K562 (cell line): ENCODE results near the gene TUT4.

ENCODE experiments used
- CHCHD3 ChIP-seq: fragments of 250-450 bp; sonication (Bioruptor Pico); IDR thresholded peaks from 2 replicates; pipeline ENCODE4 v2.1.2; 2022; ENCODE audit warnings: mild to moderate bottlenecking
- CTCF ChIP-seq, 3 experiments: IDR thresholded peaks in 2 of 3; conservative IDR thresholded peaks in 1 of 3; 2 replicates each; pipeline ENCODE4 v1.5.1; 2011 to 2012; ENCODE audit warnings: low read length in 3 of 3, mild to moderate bottlenecking in 3 of 3, control low read depth in 2 of 3, improper control_type of control experiment in 1 of 3, inconsistent platforms in 1 of 3, low read depth in 1 of 3, mixed read lengths in 1 of 3, moderate library complexity in 1 of 3; ENCODE audit not compliant: insufficient read depth in 2 of 3
- DDX20 ChIP-seq: fragments of 450-650 bp; IDR thresholded peaks from 2 replicates; pipeline ENCODE4 v1.6.1; 2016; ENCODE audit warnings: missing genetic modification characterization, low read depth, mild to moderate bottlenecking, missing compliant biosample characterization, moderate library complexity
- FOS ChIP-seq: IDR thresholded peaks from 3 replicates; pipeline ENCODE4 v1.6.1; 2011; ENCODE audit not compliant: insufficient read length; ENCODE audit errors: extremely low read depth
- HDAC2 ChIP-seq: fragments of 450-650 bp; IDR thresholded peaks from 2 replicates; pipeline ENCODE4 v1.6.1; 2016; ENCODE audit warnings: mild to moderate bottlenecking
- JUNB ChIP-seq: fragments of 450-650 bp; formaldehyde crosslinking; conservative IDR thresholded peaks from 2 replicates; pipeline ENCODE4 v1.4.0; 2020; ENCODE audit warnings: mild to moderate bottlenecking
- RAD21 ChIP-seq, 2 experiments: fragments of 250-450 bp in 1 of 2; fragments of 450-650 bp in 1 of 2; sonication (Bioruptor Pico) in 1 of 2; formaldehyde crosslinking in 1 of 2; IDR thresholded peaks in 1 of 2; conservative IDR thresholded peaks in 1 of 2; 2 replicates each; pipeline versions ENCODE4 v1.4.0 to v1.8.0; 2020 to 2022; ENCODE audit warnings: mild to moderate bottlenecking in 2 of 2, moderate library complexity in 1 of 2
- RBM39 ChIP-seq: fragments of 200-400 bp; formaldehyde crosslinking; optimal IDR thresholded peaks from 2 replicates; pipeline ENCODE3; 2018; ENCODE audit warnings: low read depth, low read length
- TBL1XR1 ChIP-seq, 2 experiments: IDR thresholded peaks; 2 replicates each; pipeline ENCODE4 v1.6.1; 2012; ENCODE audit warnings: improper control_type of control experiment in 2 of 2, low read length in 2 of 2, mild to moderate bottlenecking in 1 of 2
- TFAP4 ChIP-seq: sonication (generic); formaldehyde crosslinking; IDR thresholded peaks from 2 replicates; pipeline ENCODE4 v1.8.0; 2022; ENCODE audit warnings: missing genetic modification reagents, mild to moderate bottlenecking, moderate library complexity, borderline replicate concordance

- TF ChIP-seq CHCHD3 (CRISPR knock-in tag) (no peak), FOS (no peak), TFAP4 (no peak), RBM39 (no peak), CTCF (IDR thresholded peaks at IDR 0.05 in 2 of 3, conservative IDR thresholded peaks at IDR 0.05 in 1 of 3; ENCODE audit: insufficient read depth in 2 of 3, low read depth in 1 of 3, low read length in 3 of 3) (no peak), HDAC2 (no peak), RAD21 (CRISPR knock-in tag; conservative IDR thresholded peaks at IDR 0.05 in 1 of 2, IDR thresholded peaks at IDR 0.05 in 1 of 2) (no peak), TBL1XR1 (IDR thresholded peaks at IDR 0.05; ENCODE audit: low read length in 2 of 2) (no peak), JUNB (CRISPR knock-in tag) (no peak), DDX20 (tag) (no peak)
Observed at GRCh38 chr1:52504720-52505119, 48.2 kb downstream of the TUT4 start.
